NCI-H2227 (cell line): Measurements from ENCODE around the gene NDRG2.
A peak's percentile ranks its signal among the peaks of the same experiment; 100 is the strongest.
"Not testable (repeated sequence)": the region's sequence is repeated elsewhere in the genome, so short reads cannot be mapped to it uniquely, and the experiment has no call there.

Experiments
- DNase-seq: peaks from one replicate; lab custom pipeline; 2025; ENCODE audit not compliant: unreplicated experiment; lab: John Stamatoyannopoulos, UW

NDRG2 gene

DNA sequence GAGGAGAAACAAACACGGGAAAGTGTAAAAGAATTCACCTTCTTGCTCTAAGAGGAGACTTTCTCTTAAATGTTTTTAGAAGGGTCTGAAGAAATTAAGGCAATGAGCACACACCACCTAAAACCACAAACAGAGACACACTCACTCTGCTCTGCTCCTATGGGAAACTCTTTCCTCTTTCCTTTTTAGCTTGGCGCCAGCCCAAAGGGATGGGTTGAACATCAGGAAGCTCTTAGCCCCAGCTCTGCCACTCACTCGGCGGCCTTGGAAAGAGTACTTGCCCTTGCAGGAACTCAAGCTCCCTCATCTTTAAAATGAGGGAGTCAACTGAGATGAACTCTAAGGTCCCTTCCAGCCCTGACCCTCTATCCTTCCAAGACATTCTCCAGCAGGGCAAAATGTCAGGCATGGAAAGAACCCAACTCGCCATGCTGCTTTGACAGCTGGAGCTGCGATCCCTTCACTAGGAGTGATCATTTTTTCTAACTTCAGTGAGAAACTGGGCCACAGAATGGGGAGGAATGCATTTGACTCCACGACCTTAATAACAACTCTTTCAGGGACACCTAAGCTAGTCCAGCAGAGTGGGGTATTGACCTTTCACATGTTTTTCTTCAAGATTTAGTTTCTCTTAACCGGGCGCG is 31.8 kb upstream of the NDRG2 start:
- no peak for DNase-seq

DNA sequence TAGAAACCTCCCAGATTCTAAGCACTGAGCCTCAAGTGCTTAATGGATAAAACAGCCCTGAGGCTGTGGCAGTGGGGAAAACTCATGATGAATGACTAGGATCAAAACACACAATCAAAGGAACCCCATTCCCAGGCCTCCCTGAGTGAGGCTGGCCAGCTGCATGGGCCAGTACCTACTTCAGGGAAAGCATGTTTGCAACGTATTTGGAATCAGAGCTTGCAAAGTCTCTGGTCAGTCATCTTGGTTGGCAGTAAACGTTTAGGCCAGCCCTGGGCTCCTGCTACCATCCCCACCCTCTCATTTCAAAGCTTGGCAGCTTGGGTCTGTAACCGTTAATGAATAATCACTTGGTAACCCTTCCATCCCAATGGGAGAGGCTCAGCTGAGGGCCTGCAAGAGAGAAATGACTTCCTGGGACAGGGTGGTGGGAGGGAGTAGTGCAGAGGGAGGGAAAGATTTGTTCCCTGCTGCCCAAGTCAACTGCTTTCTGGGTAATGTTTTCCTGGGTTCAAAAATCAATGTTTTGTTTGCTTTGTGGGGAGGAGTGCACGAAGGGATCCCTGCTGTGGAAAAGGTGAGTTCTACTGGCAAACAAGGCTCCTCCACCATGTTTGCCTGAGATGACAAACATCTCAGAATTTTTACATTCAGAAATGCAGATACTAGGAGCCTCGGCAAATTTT is 30.7 kb upstream of the NDRG2 start:
- DNase-seq: no peak

DNA sequence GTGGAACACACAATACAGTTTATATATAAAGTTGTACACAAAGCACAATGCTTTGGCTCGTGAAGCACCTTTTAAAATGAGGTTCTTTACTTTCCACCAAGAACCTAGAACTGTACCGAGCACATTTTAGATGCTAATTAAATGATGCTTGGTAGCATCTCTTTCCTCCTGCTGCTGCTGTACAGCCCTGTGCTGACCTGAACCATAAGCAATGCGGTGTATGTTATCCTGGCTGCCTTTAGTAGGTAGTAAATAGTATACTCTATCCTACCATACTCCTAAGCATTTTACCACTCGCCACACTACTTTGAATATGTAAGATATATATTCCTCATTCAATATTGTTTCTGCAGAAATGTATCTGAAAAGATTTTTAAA is 29.9 kb upstream of the NDRG2 start:
- DNase-seq: no peak

DNA sequence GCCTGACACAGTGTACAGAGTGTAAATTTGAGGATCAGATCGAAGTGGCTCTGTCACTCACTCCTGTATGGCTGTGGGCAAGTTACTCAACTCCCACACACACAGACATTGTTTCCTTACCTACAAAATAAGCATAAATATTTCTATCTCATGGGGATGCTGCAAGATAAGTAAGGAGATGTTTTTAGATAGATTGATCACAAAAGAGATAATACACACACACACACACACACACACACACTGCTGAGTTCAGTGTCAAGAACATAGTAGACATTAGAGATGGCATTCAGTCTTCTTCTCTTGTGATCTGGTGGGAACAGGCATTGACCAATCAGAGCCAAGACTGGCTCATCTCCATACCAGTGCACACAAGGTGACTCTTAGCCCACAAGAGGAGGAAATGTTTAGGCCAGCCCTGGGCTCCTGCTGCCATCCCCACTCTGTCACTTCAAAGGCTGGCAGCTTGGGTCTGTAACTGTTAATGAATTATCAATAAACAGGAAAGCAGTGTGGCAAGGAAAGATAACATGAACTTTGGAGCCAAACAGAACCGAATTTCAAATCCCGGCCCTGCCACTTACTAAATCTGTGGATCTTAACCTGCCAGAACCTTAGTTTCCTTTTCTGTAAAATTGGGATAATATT is 29.4 kb upstream of the NDRG2 start:
- DNase-seq: no peak

DNA sequence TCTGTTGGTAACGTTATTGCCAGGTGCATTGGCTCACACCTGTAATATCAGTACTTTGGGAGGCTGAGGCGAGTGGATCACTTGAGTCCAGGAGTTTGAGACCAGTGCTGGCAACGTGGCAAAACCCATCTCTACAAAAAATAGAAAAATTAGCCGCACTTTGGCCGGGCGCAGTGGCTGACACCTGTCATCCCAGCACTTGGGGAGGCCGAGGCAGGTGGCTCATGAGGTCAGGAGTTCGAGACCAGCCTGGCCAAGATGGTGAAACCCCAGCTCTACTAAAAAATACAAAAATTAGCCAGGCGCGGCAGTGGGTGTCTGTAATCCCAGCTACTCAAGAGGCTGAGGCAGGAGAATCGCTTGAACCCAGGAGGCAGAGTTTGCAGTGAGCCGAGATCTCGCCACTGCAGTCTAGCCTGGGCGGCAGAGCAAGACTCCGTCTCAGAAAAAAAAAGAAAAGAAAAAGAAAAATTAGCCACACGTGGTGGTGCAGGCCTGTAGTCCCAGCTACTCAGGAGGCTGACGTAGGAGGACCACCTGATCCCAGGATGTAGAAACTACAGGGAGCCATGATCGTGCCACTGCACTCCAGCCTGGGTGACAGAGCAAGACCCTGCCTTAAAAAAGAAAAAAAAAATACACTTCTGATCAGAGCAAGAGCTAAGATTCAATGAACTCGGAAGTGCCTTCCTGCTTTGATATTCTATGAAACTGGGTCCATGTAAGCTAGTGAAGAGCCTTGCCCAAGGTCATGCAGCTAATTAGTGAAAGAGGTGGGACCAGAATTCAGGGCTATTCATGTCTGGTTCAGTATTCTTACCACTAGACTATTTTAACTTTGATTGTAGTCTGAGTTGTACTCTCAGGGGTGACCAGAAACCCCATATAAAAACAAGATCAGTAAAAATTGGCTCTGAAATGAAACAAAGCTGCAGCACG is 28.6 kb upstream of the NDRG2 start:
- DNase-seq: no peak

DNA sequence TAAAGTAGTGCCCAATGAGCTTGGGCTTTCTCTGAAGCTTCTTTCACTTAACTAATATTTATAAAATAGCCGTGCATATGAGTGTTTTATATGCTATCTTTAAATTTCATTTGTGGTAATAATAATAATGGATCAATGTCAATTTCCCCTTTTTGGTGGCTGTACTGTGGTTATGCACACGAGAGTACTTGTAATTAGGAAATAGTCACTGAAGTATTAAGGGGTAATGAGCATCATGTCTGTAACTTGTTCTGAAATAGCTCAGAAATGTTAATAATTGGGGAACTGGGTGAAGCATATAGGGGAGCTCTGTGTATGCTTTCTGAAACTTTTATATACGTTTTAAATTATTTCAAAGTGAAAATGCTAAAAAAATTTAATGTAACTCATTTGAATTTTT is 25.7 kb upstream of the NDRG2 start:
- DNase-seq: no peak

DNA sequence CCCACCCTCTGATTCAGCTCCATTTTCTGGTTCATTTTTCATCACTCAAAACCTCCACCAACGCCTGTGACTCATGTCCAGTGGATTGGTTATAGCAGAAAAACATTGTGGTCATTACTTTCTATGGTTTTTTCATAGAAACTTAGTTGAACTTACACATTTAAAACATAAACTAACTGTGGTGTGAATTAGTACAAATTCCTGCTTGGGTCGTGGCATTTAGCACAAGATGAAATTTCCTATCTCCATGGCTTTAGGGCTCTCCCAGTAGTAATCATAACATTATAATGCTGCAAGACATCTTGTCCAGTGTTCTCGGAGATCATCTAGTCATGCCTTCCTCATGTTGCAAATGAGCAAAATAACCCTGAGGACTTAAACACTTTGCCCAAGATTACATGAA is 24.4 kb upstream of the NDRG2 start:
- no peak for DNase-seq

DNA sequence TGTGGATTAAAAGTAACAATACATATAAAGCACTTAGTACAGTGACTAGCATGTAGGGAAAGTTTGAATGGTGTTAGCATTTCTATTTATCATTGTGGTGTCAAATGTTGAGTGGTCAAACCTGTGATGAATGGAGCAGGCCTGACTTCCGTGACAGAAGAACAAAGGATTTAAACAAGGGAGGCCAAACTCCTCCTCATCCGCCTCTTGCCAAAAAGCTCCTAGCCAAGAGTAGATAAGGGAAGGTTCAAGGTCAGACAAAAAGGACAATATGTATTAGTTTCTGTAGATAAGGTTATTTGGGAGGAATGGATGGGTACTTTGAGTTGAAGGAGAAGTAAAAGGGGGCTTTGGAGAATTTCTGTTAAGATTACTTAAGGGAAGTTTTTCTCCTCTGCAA is 23.8 kb upstream of the NDRG2 start:
- no peak for DNase-seq

DNA sequence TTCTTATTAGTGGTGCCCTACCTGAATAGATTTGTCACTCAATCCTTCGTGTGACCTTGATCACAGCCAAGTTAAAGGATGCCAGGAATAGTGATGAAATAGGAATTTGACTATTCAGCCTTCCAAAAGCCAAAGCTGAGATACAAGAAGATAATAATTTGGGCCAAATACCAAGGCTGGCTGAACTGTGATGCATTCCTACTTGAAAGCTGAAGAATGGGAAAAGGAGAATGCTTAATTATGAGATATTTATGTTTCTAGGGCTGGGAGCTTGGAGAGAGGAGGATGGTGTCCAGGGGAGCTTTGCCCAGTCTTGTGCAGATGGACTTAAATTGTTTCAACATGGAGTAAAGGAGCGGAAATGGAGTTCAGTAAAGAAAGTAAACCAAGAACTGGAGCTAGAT is 22.5 kb upstream of the NDRG2 start:
- DNase-seq: no peak

DNA sequence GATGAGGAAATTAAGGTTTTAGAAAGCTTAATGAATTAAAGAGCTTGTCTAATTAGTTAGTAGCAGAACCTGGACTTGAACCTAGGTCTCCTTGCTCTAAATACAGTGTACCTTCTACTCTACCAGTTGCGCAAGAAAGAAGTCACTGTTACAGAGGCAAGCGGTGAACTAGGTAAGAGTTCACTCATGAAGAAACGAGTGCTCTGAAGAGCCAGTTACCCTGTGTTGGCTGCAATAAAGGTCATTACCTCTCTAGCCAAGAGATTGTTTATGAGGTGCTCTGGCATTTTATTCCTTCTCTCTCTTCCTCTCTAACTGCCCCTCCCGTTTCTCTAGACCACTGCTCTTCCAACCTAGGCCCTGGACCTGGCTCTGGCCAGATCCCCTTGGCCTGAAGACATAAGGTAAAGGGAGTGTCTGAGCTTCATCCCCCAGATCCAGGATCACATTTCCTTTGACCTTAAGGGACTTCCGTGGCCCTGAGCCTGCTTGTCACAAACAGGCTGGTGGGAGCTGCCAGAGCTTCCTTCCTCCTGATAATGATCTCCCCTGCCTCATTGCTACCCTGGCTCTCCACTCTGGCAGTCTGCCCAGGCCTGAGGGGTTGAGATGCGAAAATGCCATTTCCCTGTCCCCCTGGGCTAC is 19.2 kb upstream of the NDRG2 start:
- no peak for DNase-seq

DNA sequence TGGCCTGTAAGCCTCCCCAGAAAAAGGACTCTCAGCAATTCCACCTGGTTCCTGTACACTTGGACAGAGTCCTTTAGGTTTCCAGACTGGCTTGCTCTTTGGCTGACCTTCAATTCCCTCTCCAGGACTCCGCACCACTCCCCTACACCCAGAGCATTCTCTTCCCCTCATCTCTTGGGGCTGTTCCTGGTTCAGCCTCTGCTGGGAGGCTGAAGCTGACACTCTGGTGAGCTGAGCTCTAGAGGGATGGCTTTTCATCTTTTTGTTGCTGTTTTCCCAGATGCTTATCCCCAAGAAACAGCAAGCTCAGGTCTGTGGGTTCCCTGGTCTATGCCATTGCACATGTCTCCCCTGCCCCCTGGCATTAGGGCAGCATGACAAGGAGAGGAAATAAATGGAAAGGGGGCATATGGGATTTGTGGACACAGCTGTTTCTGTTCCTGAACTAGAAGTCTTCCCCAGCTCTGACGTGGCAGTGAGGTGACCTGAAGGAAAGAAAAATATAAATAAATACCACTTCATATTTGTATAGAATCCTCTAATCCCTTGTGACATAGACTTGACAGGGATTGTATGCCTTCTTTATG is 18.6 kb upstream of the NDRG2 start:
- DNase-seq: no peak

DNA sequence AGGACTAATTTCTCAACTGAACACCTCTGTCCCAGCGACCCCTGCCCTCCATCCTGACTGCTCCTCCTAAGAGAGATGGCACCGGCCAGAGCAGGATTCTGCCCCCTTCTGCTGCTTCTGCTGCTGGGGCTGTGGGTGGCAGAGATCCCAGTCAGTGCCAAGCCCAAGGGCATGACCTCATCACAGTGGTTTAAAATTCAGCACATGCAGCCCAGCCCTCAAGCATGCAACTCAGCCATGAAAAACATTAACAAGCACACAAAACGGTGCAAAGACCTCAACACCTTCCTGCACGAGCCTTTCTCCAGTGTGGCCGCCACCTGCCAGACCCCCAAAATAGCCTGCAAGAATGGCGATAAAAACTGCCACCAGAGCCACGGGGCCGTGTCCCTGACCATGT is 18.1 kb upstream of the NDRG2 start:
- DNase-seq: no peak

DNA sequence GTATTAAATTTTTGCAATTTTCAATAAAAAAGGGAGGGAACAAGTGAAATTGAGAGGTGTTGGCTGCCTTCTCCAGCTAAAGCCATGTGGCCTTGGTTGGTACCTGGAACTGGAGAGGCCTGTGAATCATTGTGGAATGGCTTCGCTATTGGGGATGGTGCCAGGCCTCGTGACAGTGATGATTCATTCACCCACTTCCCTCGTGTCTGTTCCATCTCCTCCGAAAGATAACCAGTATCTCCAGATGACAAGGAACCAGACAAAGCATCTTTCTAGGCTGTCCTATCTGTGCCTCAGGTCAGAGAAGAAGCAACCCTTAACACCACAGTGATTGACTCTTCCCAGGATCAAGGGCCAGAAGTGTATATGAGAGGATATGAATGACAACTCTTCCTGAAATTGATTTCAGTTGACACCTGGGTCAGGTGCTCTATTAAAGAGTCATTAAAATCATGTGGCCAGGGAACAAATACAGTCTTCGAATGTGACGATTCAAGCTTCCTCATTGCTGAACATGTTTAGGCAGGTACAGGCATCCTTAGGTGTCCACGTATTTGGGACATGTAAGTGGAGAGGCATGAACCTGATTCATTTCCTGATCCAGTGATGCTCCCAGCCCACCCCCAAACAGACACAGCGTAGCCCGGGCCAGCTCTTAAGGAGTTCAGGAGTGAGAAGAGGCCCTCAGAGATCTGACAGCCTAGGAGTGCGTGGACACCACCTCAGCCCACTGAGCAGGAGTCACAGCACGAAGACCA is 17.0 kb upstream of the NDRG2 start, which contains the start of gene RNASE7:
TSS of gene RNASE7 (plus strand) at position 687 of the 758 bp plus-strand sequence. CDS start 631 bp downstream, outside the sequence.
- DNase-seq: no peak

DNA sequence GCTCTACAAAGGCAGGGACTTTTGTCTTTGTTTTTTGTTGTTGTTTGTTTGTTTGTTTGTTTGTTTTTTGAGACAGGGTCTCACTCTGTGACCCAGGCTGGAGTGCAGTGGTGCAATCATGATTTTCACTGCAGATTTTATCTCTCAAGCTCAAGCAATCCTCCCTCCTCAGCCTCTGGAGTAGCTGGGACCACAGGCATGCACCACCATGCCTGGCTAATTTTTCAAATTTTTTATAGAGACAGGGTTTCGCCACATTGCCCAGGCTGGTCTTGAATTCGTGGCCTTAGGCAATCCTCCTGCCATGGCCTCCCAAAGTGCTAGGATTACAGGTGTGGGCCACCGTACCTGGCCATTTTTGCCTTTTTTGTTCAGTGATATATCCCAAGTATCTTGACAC is 16.1 kb upstream of the NDRG2 start:
- DNase-seq: not testable (repeated sequence)

DNA sequence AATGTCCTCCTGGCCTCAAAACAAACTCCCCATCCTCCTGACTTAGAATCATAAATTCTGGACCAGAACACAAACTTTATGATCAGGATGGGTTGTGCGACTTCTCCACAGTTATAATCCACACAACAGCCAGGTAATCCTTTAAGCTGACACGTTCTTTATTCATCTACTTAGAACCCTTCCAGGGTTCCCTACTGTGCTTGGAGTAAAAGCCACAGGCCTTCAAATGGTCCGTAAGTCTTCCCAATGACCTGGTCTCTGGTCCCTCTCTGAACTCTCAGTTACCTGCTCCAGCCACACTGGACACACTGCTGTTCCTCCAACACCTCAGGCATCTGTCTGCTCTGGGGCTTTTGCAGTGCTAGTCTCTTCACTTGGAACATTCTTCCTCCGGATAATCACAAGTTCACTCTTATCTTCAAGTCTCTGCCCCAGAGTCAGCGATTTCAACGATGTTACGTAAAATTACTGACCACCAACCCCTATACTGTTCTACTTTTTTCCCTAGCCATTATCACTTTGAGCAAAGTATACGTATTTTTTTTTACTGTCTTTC is 15.6 kb upstream of the NDRG2 start:
- no peak for DNase-seq

DNA sequence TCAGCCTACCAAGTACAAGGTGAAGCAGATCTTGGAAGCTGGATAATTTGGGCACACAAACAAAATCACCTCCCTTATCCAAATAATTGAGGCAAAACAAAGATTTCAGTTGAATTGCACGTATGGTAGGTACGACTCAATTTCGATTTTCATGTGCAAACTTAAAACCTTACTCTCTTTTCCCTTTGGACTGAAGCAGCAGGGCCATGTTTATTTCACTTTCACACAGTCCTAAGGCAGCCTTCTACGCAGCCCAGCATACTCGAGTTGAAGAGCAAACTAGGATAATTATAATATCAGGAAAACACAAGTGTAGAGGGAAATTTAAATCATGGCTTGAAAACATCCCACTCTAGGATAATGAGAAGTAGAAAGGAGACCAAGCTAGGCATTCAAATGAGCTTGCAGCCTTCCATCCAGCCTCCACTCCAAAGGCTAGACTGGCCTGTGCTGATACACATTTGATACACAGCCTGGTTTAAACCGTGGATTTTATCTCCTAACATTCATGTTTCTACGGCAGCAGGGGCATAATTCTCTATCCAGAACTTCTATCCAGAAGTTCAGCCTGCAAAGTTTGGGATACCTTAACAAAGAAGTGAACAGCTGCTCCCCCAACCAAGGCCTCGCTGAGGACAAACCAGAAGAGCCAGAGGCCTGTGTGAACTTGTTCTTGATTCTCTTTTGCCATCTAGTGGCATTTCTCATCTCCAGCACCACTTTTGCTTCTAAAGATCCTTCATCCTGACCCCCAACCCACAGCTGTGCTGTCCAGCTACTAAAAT is 14.9 kb upstream of the NDRG2 start:
- DNase-seq: peak; percentile 48

DNA sequence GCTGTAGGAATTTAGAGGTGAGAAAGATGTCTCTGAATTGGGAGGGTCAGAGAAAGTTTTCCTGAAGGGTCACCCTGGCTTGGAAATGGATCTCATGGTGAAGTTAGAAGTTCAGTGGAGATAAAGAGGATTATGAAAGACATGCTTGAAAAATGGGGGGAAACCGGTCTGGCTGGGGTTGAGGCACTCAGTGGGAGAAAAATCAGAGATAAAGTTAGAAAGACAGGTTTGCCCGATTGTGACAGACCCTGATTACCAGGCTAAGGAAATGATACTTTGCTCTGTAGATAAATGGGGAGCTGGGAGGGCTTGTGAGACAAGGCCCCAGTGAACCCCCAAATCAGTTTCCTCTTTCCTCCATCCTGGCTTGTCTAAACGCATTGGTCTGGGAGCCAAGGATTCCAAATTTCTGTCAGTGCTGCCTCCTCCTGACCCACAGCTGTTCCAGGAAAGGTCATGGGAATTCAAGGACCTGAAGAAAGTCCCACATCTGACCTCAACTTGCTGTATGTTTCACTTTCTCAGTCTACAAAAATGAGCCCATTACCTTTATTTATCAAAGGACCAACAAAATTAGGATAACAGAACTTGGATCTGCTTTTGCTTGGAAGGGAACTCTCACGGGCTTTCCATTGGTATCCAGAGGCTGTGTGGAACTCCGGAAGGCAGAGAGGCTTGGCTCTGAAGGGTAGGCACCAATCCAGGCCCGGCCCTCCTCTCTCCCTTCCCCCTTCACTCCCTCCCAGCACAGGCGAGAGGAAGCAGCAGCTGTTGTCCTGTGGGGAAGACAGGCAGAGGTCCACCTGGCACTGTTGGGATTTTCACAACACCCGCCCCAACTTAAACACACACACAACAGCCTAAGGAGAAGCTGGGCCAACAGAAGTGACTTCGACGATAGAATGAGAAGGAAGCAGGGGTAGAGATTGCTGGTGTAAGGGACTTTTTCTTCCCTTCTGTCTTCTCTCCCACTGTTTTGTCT is 13.9 kb upstream of the NDRG2 start:
- peak; percentile 47 for DNase-seq
